Stomach (tissue), 9 donors: ENCODE measurements around the gene SRC. TPM values are rescaled to one million over a fixed set of nuclear protein-coding genes. Genes with fewer than 3 reads are reported as not detected.
A peak's percentile ranks its signal among the peaks of the same experiment; 100 is the strongest.

ENCODE experiments used
- DNase-seq, 2 donors: peaks; one replicate each; pipeline versions ENCODE4 v3.0.0 to v3.0.0-alpha.2; 2013 to 2019
- H3K27ac ChIP-seq, 5 donors: fragments of 200-600 bp in 4 of 5; sonication (generic) in 4 of 5; one replicate each; pipeline ENCODE4 v1.5.1; 2013 to 2019; ENCODE audit warnings: mild to moderate bottlenecking in 1 of 5, moderate library complexity in 1 of 5
- H3K27me3 ChIP-seq, 3 donors: fragments of 200-600 bp; sonication (generic); one replicate each; pipeline ENCODE4 v1.5.1; 2017 to 2019; ENCODE audit warnings: mixed run types in 1 of 3
- H3K36me3 ChIP-seq, 4 donors: fragments of 200-600 bp; sonication (generic); 1 replicate in 3 of 4; 2 replicates in 1 of 4; pipeline ENCODE4 v1.5.1; 2016 to 2019
- H3K4me1 ChIP-seq, 4 donors: fragments of 200-600 bp; sonication (generic); one replicate each; pipeline ENCODE4 v1.5.1; 2016 to 2019
- H3K4me3 ChIP-seq, 4 donors: fragments of 200-600 bp; sonication (generic) in 3 of 4; one replicate each; pipeline ENCODE4 v1.5.1; 2016 to 2019; ENCODE audit warnings: mild to moderate bottlenecking in 1 of 4
- H3K9me3 ChIP-seq, 4 donors: fragments of 200-600 bp; sonication (generic); one replicate each; pipeline ENCODE4 v1.5.1; 2016 to 2019
- CTCF ChIP-seq, 7 experiments: fragments of 450-650 bp in 4 of 7; fragments of 200-600 bp in 3 of 7; sonication (generic) in 3 of 7; IDR thresholded peaks; one replicate each; pipeline ENCODE4 v1.5.1; 2016 to 2019; ENCODE audit warnings: antibody characterized with exemption in 7 of 7, control low read depth in 2 of 7, mild to moderate bottlenecking in 1 of 7
- EP300 ChIP-seq: sonication (generic); formaldehyde crosslinking; IDR thresholded peaks from one replicate; pipeline ENCODE4 v1.6.1; 2017; ENCODE audit warnings: antibody characterized with exemption
- POLR2A ChIP-seq, 4 donors: fragments of 450-650 bp; IDR thresholded peaks; one replicate each; pipeline ENCODE4 v1.6.1; 2016; ENCODE audit warnings: antibody characterized with exemption in 4 of 4, control low read depth in 2 of 4, mild to moderate bottlenecking in 1 of 4, moderate library complexity in 1 of 4
- POLR2AphosphoS5 ChIP-seq, 3 donors: sonication (generic); formaldehyde crosslinking; IDR thresholded peaks; one replicate each; pipeline ENCODE4 v1.6.1; 2016; ENCODE audit warnings: antibody characterized with exemption in 3 of 3
- WGBS, 5 donors: extraction: QIAGEN DNeasy Blood & Tissue Kit in 3 of 5; methylation state at CpG; one replicate each; pipeline versions ENCODE4 v1.1.5 to v1.1.7; 2013 to 2018; 5-methylcytosine and 5-hydroxymethylcytosine counted together
- intact Hi-C: fragments of 100-400 bp; cut with DNase I; formaldehyde crosslinking; loops from one replicate; pipeline ENCODE4 v1.15.1; 2023; ENCODE audit warnings: low total_unique reads
- polyA plus RNA-seq, 3 donors: library from polyadenylated mRNA; stranded (reverse); fragments of 200-250 nt; gene quantifications; one replicate each; pipeline ENCODE4 v1.2.3, GENCODE V29; 2013
- total RNA-seq, 5 donors: library from RNA; depleted of rRNA; stranded (reverse); fragments of >200 nt; gene quantifications; one replicate each; pipeline versions ENCODE4 v1.1.0 to v1.2.3, GENCODE V29; 2014 to 2016
- donor health status: healthy with polysubstance abuse.
- donor health status: Bipolar disorder and iron deficiency.
- donor health status: healthy.

Gene SRC
- total and polyA plus RNA-seq, 8 donors: 31.6 to 471 (median 47.3) TPM

- Histone ChIP-seq H3K27me3 (peaks cover 0 to 87% (median 40%) of the 10 kb centered on the region in 3 donors), H3K36me3 (no peaks in the 10 kb centered on the region), H3K4me3 (no peak overlapping the region), H3K27ac (no peak overlapping the region), H3K4me1 (peaks cover 0 to 1% (median under 1%) of the 10 kb centered on the region in 4 donors), H3K9me3 (no peaks in the 10 kb centered on the region)
- 34 to 63% (median 44%) methylated on average over 13 to 22 of the region's 22 CpGs for WGBS, 5 donors
- DNase-seq: peak in 1 of 2 donors; percentile 69
- TF ChIP-seq CTCF (IDR thresholded peaks at IDR 0.05): no peak
- TF ChIP-seq POLR2A (IDR thresholded peaks at IDR 0.05): no peak
- TF ChIP-seq EP300: no peak
- no peak for TF ChIP-seq POLR2AphosphoS5 (IDR thresholded peaks at IDR 0.05)
- intact Hi-C loops: no loop called here
These were observed 71.9 kb downstream of the SRC start for GRCh38 chr20:37417617-37418467.

- H3K27me3 ChIP-seq: peaks cover 0 to 89% (median 43%) of the 10 kb centered on the region in 3 donors
- intact Hi-C loops: no loop called here
These were observed 72.7 kb downstream of the SRC start for GRCh38 chr20:37418591-37419109.

GRCh38 chr20:37419307-37419706 lies 73.4 kb downstream of the SRC start:
- intact Hi-C loops: no loop called here
- Histone ChIP-seq H3K9me3 (no peaks in the 10 kb centered on the region), H3K4me3 (no peak overlapping the region), H3K27me3 (peaks cover 0 to 88% (median 43%) of the 10 kb centered on the region in 3 donors), H3K4me1 (no peaks in the 10 kb centered on the region), H3K36me3 (no peaks in the 10 kb centered on the region), H3K27ac (no peak overlapping the region)
- DNase-seq: no peak
- no peak for TF ChIP-seq EP300
- no peak for TF ChIP-seq CTCF (IDR thresholded peaks at IDR 0.05)
- no peak for TF ChIP-seq POLR2AphosphoS5 (IDR thresholded peaks at IDR 0.05)
- 84 to 91% (median 91%) methylated on average over 3 of the region's 3 CpGs for WGBS, 5 donors

More at GRCh38 chr20:37418591-37419109, 72.7 kb downstream of the SRC start:
- Histone ChIP-seq H3K9me3 (no peaks in the 10 kb centered on the region), H3K36me3 (no peaks in the 10 kb centered on the region), H3K4me3 (no peak overlapping the region), H3K27ac (no peak overlapping the region), H3K4me1 (no peaks in the 10 kb centered on the region)
- 38 to 55% (median 49%) methylated on average over 2 of the region's 2 CpGs for WGBS, 5 donors
- TF ChIP-seq CTCF (IDR thresholded peaks at IDR 0.05) (no peak), POLR2AphosphoS5 (IDR thresholded peaks at IDR 0.05) (no peak), EP300 (no peak), POLR2A (IDR thresholded peaks at IDR 0.05) (no peak)
- no peak for DNase-seq

- Histone ChIP-seq H3K4me1 (no peaks in the 10 kb centered on the region), H3K27me3 (peaks cover 0 to 88% (median 42%) of the 10 kb centered on the region in 3 donors), H3K9me3 (no peaks in the 10 kb centered on the region), H3K4me3 (no peak overlapping the region), H3K36me3 (no peaks in the 10 kb centered on the region), H3K27ac (no peak overlapping the region)
- intact Hi-C loops: no loop called here
- no peak for TF ChIP-seq EP300
- no peak for TF ChIP-seq POLR2AphosphoS5 (IDR thresholded peaks at IDR 0.05)
- TF ChIP-seq CTCF (IDR thresholded peaks at IDR 0.05): no peak
- TF ChIP-seq POLR2A (IDR thresholded peaks at IDR 0.05): no peak
- no peak for DNase-seq
- 57 to 72% (median 68%) methylated on average over 13 of the region's 13 CpGs for WGBS, 5 donors
These were observed 74.0 kb downstream of the SRC start for GRCh38 chr20:37419774-37420542.
